ENCODE measurements around the gene GMDS.

DNA sequence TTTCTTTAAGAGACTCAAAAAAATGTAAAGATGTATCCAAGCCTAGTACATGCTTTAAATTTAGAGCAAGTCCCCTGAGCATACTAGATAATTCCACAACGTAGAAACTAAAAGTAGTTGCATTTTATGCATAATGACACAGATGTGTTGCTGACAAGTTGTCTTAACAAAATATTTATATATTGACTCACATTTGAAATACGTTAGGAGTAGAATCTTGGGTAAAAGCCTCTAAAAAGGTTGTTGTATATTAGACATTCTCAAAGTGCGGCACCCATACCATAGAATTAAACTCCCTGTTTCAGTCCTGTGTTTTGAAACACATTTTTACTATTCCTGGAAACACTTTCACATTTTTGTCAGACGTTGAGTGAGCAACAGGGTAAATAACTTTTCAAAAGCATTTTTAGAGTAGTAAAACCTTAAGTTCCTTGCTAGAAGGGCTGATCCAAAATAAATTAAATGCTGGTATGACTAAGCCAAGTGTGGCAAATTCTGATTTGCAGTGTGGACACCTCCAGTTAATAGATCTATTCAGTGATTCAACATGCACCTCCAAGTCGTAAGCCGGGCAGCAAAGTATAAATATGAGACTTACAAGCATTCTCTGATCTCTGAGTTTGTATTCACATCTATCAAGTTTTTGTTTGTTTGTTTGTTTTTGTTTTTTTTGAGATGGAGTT lies 97.5 kb downstream of the GMDS start:
- no peak for TF ChIP-seq EZH2 (IDR thresholded peaks at IDR 0.05; ENCODE audit: borderline replicate concordance, low read length)
- TF ChIP-seq, protein P1, sequence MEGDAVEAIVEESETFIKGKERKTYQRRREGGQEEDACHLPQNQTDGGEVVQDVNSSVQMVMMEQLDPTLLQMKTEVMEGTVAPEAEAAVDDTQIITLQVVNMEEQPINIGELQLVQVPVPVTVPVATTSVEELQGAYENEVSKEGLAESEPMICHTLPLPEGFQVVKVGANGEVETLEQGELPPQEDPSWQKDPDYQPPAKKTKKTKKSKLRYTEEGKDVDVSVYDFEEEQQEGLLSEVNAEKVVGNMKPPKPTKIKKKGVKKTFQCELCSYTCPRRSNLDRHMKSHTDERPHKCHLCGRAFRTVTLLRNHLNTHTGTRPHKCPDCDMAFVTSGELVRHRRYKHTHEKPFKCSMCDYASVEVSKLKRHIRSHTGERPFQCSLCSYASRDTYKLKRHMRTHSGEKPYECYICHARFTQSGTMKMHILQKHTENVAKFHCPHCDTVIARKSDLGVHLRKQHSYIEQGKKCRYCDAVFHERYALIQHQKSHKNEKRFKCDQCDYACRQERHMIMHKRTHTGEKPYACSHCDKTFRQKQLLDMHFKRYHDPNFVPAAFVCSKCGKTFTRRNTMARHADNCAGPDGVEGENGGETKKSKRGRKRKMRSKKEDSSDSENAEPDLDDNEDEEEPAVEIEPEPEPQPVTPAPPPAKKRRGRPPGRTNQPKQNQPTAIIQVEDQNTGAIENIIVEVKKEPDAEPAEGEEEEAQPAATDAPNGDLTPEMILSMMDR (conservative IDR thresholded peaks at IDR 0.05 in 1 of 2, IDR thresholded peaks at IDR 0.05 in 1 of 2; ENCODE audit: extremely low read depth in 1 of 2, insufficient read depth in 1 of 2, low read depth in 1 of 2, low read length in 2 of 2), result no peak
